ENCODE results near the gene MMP8. TPM values are rescaled to one million over a fixed set of nuclear protein-coding genes. Genes with fewer than 3 reads are reported as not detected.

Gene MMP8
- polyA plus RNA-seq, 1 donor (not counting 4 experiments of a cell fraction or from before 2014, with no cell fraction given), result 0.09 TPM

- H3K9ac ChIP-seq (ENCODE audit: control insufficient read depth, extremely low read depth, insufficient read depth, low read length), result no peak overlapping the region
- H3K9me1 ChIP-seq (ENCODE audit: control insufficient read depth, extremely low read depth, insufficient read depth, low read length), result no peaks in the 10 kb centered on the region
- no peaks in the 10 kb centered on the region for H3K36me3 ChIP-seq (ENCODE audit: control insufficient read depth in 2 of 2, extremely low read depth in 1 of 2, insufficient read depth in 2 of 2, low read length in 2 of 2)
- no peak overlapping the region for H3K27ac ChIP-seq (ENCODE audit: control insufficient read depth, insufficient read depth, low read length)
- no peaks in the 10 kb centered on the region for H3K27me3 ChIP-seq (ENCODE audit: control insufficient read depth, extremely low read depth, insufficient read depth, low read length)
- H3K4me3 ChIP-seq (ENCODE audit: control insufficient read depth in 2 of 3, extremely low read depth in 1 of 3, insufficient read depth in 2 of 3, low read depth in 1 of 3, low read length in 3 of 3), result no peak overlapping the region
- no peaks in the 10 kb centered on the region for H3K4me1 ChIP-seq (ENCODE audit: control insufficient read depth, extremely low read depth, insufficient read depth, low read length)
- H3K9me3 ChIP-seq (ENCODE audit: control insufficient read depth, low read depth, low read length), result no peaks in the 10 kb centered on the region
- no peak overlapping the region for H3K4me2 ChIP-seq (ENCODE audit: control insufficient read depth, extremely low read depth, insufficient read depth, low read depth, low read length)
- no peak for DNase-seq (ENCODE audit: low read depth, low spot score)
- no peak overlapping the region for H2AFZ ChIP-seq (ENCODE audit: control insufficient read depth, low read length)
- no peak for FAIRE-seq
- TF ChIP-seq CTCF (optimal IDR thresholded peaks at IDR 0.05 in 1 of 3, IDR thresholded peaks at IDR 0.05 in 1 of 3, conservative IDR thresholded peaks at IDR 0.05 in 1 of 3; ENCODE audit: extremely low read depth in 1 of 3, insufficient read depth in 2 of 3, low read length in 3 of 3), result no peak
- TF ChIP-seq EZH2 (IDR thresholded peaks at IDR 0.05; ENCODE audit: low read length), result no peak
- no peaks in the 10 kb centered on the region for H4K20me1 ChIP-seq (ENCODE audit: control insufficient read depth, extremely low read depth, insufficient read depth, low read length)
- no peaks in the 10 kb centered on the region for H3K79me2 ChIP-seq (ENCODE audit: control insufficient read depth, insufficient read depth, low read length)
- dilution Hi-C loops (cut with MboI; ENCODE audit: extremely low pct_ligation_motif_present, low sequenced_read_pairs), result no loop called here
Measured at GRCh38 chr11:102703826-102704493, 20.8 kb downstream of the MMP8 start.

DNA sequence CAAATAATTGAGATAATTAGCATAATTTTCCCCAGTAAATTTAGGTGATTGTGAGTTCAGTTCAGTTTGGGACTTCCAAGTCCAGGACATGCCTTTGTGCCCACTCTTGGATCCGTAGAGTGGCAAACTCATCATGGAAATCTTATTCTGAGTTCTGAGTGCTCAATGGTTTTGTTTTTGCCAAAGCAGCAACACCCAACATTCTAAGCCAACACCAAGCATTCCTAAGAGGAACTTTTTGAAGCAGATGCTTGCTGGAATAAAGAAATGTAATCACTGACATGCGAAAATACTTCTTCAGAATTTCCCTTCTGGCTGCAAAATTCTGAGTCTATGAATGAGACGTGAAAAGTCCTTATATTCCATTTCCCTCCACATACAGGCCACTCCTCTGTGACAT, 29.6 kb downstream of the MMP8 start:
- dilution Hi-C loops (cut with MboI; ENCODE audit: extremely low pct_ligation_motif_present, low sequenced_read_pairs), result no loop called here
- no peaks in the 10 kb centered on the region for H3K79me2 ChIP-seq (ENCODE audit: control insufficient read depth, insufficient read depth, low read length)
- H3K9ac ChIP-seq (ENCODE audit: control insufficient read depth, extremely low read depth, insufficient read depth, low read length), result no peak overlapping the region
- H3K4me3 ChIP-seq (ENCODE audit: control insufficient read depth in 2 of 3, extremely low read depth in 1 of 3, insufficient read depth in 2 of 3, low read depth in 1 of 3, low read length in 3 of 3), result no peak overlapping the region
- H3K27me3 ChIP-seq (ENCODE audit: control insufficient read depth, extremely low read depth, insufficient read depth, low read length), result no peaks in the 10 kb centered on the region
- DNase-seq (ENCODE audit: low read depth, low spot score), result no peak
- no peak overlapping the region for H3K4me2 ChIP-seq (ENCODE audit: control insufficient read depth, extremely low read depth, insufficient read depth, low read depth, low read length)
- no peak for FAIRE-seq
- no peak overlapping the region for H2AFZ ChIP-seq (ENCODE audit: control insufficient read depth, low read length)
- no peaks in the 10 kb centered on the region for H3K36me3 ChIP-seq (ENCODE audit: control insufficient read depth in 2 of 2, extremely low read depth in 1 of 2, insufficient read depth in 2 of 2, low read length in 2 of 2)
- H3K9me1 ChIP-seq (ENCODE audit: control insufficient read depth, extremely low read depth, insufficient read depth, low read length), result no peaks in the 10 kb centered on the region
- H4K20me1 ChIP-seq (ENCODE audit: control insufficient read depth, extremely low read depth, insufficient read depth, low read length), result no peaks in the 10 kb centered on the region
- no peaks in the 10 kb centered on the region for H3K4me1 ChIP-seq (ENCODE audit: control insufficient read depth, extremely low read depth, insufficient read depth, low read length)
- TF ChIP-seq CTCF (optimal IDR thresholded peaks at IDR 0.05 in 1 of 3, IDR thresholded peaks at IDR 0.05 in 1 of 3, conservative IDR thresholded peaks at IDR 0.05 in 1 of 3; ENCODE audit: extremely low read depth in 1 of 3, insufficient read depth in 2 of 3, low read length in 3 of 3) (no peak), EZH2 (IDR thresholded peaks at IDR 0.05; ENCODE audit: low read length) (no peak)
- no peaks in the 10 kb centered on the region for H3K9me3 ChIP-seq (ENCODE audit: control insufficient read depth, low read depth, low read length)
- H3K27ac ChIP-seq (ENCODE audit: control insufficient read depth, insufficient read depth, low read length), result no peak overlapping the region
